ENCODE results near the gene NELL2. TPM values are rescaled to one million over a fixed set of nuclear protein-coding genes. Genes with fewer than 3 reads are reported as not detected.

Gene NELL2
- total RNA-seq, 1 experiment from 2014 or later, result 1.1 TPM

DNA sequence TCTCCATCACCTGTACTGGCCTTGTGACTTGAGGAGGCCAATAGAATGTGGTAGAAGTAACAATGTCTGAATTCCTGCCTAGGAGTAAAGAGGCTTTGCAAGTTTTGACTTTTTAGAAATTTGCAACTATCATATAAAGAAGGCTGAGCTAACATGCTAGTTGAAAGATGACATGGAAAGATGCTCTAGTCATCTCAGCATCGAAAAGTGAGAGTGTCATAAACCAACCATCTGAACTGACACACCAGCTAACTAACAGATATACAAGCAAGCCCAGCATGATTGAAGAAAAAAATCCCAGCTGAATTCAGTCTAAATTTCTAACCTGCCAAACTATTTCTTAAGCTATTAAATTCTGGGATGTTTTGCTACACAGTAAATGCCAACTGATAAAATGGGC lies 116.8 kb downstream of the NELL2 start:
- Histone ChIP-seq H3K9ac (ENCODE audit: low read length) (no peak overlapping the region), H3K4me2 (ENCODE audit: low read length) (no peak overlapping the region), H3K9me3 (ENCODE audit: control insufficient read depth in 1 of 2, insufficient read depth in 1 of 2, low read depth in 1 of 2, low read length in 2 of 2) (no peaks in the 10 kb centered on the region), H3K27ac (ENCODE audit: low read depth, low read length) (no peak overlapping the region), H3K4me3 (replicated peaks in 1 of 2; ENCODE audit: low read depth in 1 of 2, low read length in 2 of 2) (no peak overlapping the region), H2AFZ (ENCODE audit: low read depth, low read length, poor library complexity, severe bottlenecking) (no peak overlapping the region), H3K36me3 (ENCODE audit: control insufficient read depth in 1 of 2, insufficient read depth in 2 of 2, low read length in 2 of 2) (no peaks in the 10 kb centered on the region), H3K9me2 (ENCODE audit: insufficient read depth) (no peaks in the 10 kb centered on the region), H4K20me1 (ENCODE audit: insufficient read depth) (no peaks in the 10 kb centered on the region), H3K79me2 (ENCODE audit: insufficient read depth, low read length) (no peaks in the 10 kb centered on the region), H3K4me1 (ENCODE audit: control insufficient read depth in 1 of 2, insufficient read depth in 2 of 2, low read length in 2 of 2) (no peaks in the 10 kb centered on the region), H3K27me3 (ENCODE audit: insufficient read depth, low read length) (no peaks in the 10 kb centered on the region)
- no TSS peak for BruUV-seq (replicated peaks)
- intact Hi-C loops (cut with micrococcal nuclease), result no loop called here
- TF ChIP-seq SIN3A (IDR thresholded peaks at IDR 0.05; ENCODE audit: low read depth) (no peak), ELF1 (IDR thresholded peaks at IDR 0.05; ENCODE audit: borderline replicate concordance, low read depth) (no peak)
- RAD21 ChIA-PET (ENCODE audit: low non-redundant PET in 1 of 2, low total read pairs in 2 of 2, uncharacterized antibody in 2 of 2, unreplicated experiment in 2 of 2), result no interaction called here
- ATAC-seq, result no peak
- POLR2A ChIA-PET, result no interaction called here
- CTCF ChIA-PET, result no interaction called here
- no peak for DNase-seq (ENCODE audit: low read depth, low spot score)

DNA sequence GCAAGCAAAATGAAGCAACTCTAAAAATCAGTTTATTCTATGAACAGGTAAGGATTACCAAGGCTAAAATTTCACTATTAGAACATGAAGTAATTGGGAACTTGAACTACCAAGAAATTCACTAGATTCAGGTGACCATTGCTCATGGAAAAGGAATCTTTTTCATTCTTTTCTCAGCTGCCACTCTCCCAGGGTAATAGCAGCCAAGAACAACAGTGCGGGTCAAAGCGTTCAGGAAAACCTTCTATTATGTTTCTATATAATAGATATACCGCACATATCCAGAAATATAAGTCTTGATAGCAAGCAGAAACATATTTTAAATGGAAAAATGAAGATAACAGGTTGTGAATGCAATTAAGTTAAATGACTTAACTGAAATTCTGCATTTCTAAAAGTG lies 125.6 kb downstream of the NELL2 start:
- no peak overlapping the region for H3K27ac ChIP-seq (ENCODE audit: low read depth, low read length)
- TF ChIP-seq CBX3 (IDR thresholded peaks at IDR 0.05; ENCODE audit: low read depth) (no peak), POLR2AphosphoS5 (IDR thresholded peaks at IDR 0.05; ENCODE audit: low read depth, low read length) (no peak), SRF (IDR thresholded peaks at IDR 0.05; ENCODE audit: low read depth) (no peak), ZNF274 (IDR thresholded peaks at IDR 0.05; ENCODE audit: low read depth, low read length) (no peak)
- ChIA-PET CTCF (no interaction called here), POLR2A (no interaction called here), RAD21 (ENCODE audit: low non-redundant PET in 1 of 2, low total read pairs in 2 of 2, uncharacterized antibody in 2 of 2, unreplicated experiment in 2 of 2) (no interaction called here)
- H3K27me3 ChIP-seq (ENCODE audit: insufficient read depth, low read length), result no peaks in the 10 kb centered on the region
- no peak overlapping the region for H3K9ac ChIP-seq (ENCODE audit: low read length)
- no peak overlapping the region for H3K4me3 ChIP-seq (replicated peaks in 1 of 2; ENCODE audit: low read depth in 1 of 2, low read length in 2 of 2)
- H3K36me3 ChIP-seq (ENCODE audit: control insufficient read depth in 1 of 2, insufficient read depth in 2 of 2, low read length in 2 of 2), result no peaks in the 10 kb centered on the region
- H3K4me1 ChIP-seq (ENCODE audit: control insufficient read depth in 1 of 2, insufficient read depth in 2 of 2, low read length in 2 of 2), result no peaks in the 10 kb centered on the region
- H4K20me1 ChIP-seq (ENCODE audit: insufficient read depth), result no peaks in the 10 kb centered on the region
- H3K4me2 ChIP-seq (ENCODE audit: low read length), result no peak overlapping the region
- no peak overlapping the region for H2AFZ ChIP-seq (ENCODE audit: low read depth, low read length, poor library complexity, severe bottlenecking)
- H3K9me2 ChIP-seq (ENCODE audit: insufficient read depth), result no peaks in the 10 kb centered on the region
- ATAC-seq (no peak), DNase-seq (ENCODE audit: low read depth, low spot score) (no peak)
- H3K79me2 ChIP-seq (ENCODE audit: insufficient read depth, low read length), result no peaks in the 10 kb centered on the region
- BruUV-seq (replicated peaks), result no TSS peak
- intact Hi-C loops (cut with micrococcal nuclease), result no loop called here
- H3K9me3 ChIP-seq (ENCODE audit: control insufficient read depth in 1 of 2, insufficient read depth in 1 of 2, low read depth in 1 of 2, low read length in 2 of 2), result no peaks in the 10 kb centered on the region

All from HCT116 (cell line).